OCI-LY1 (cell line): ENCODE results near the gene ARHGAP10.

ENCODE experiments used
- CTCF ChIP-seq: fragments of 200-600 bp; sonication (generic), shearing (Covaris generic); IDR thresholded peaks from 2 replicates; pipeline ENCODE4 v1.5.1; 2017; ENCODE audit warnings: mild to moderate bottlenecking, antibody characterized with exemption, low read length, moderate library complexity, mixed read lengths
- EZH2 ChIP-seq: fragments of 200-600 bp; sonication (generic), shearing (Covaris generic); IDR thresholded peaks from 2 replicates; pipeline ENCODE4 v1.8.0; 2017; ENCODE audit warnings: borderline replicate concordance, mixed run types, mild to moderate bottlenecking, antibody characterized with exemption, low read length, moderate library complexity, mixed read lengths

- TF ChIP-seq CTCF (no peak), EZH2 (no peak)
Measured at GRCh38 chr4:147862043-147862692, 130.3 kb downstream of the ARHGAP10 start.
